ENCODE measurements around the gene DLGAP4. TPM values are rescaled to one million over a fixed set of nuclear protein-coding genes. Genes with fewer than 3 reads are reported as not detected.

The DLGAP4 gene
- total and polyA plus RNA-seq, 2 of the 13 experiments (the other 11 are each of a cell fraction or from before 2014, with no cell fraction given), result 15.2 to 26.7 TPM

DNA sequence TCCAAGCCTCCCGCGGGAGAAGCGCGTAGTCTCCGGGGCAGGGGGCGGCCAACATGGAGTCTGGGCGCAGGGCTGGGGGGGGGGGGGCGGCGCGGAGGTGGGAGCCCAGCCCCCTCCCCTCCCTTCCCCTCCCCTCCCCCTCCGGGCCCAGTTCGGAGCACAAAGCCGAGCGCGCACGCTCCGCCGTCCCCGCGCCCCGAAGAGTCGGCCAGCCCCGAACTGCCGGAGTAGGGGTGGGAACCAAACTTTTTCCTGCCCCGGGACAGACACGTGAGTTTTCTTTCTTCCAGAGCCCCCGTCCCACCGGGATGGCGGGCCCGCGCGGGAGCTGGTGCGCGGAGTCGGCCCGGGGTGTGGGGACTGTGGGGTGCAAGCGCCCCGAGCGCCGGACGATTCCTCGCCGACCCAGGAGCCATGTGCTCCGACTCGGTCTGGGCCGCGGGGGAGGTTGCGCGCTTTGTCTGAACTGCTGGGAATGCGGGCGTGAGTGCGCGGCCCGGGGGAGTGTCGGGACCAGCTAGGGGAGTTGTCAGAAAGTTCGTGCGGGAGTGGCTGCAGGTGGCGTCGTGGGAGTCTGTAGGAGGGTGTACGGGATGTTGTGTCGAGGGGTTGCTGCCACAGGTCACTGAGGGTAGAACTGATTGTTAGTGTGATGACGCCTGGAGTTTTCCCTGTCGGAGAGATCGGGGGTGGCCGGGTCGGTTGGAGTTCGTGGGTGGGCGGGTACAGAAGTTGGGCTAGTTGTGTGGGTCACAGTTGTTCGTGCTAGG, 268.4 kb downstream of the DLGAP4 start (continued):
- 0 out of 2 replicates have a peak, but pooled peaks have one; percentile 42 for TF ChIP-seq HDAC2 (CRISPR knock-in tag; IDR thresholded peaks at IDR 0.05)
- peak; percentile 32; the same call in 1 of the 2 replicates for TF ChIP-seq ZNF121 (CRISPR knock-in tag; IDR thresholded peaks at IDR 0.05)
- peak; percentile 10; the same call in 1 of the 2 replicates for TF ChIP-seq FOXM1 (CRISPR knock-in tag; IDR thresholded peaks at IDR 0.05)
- no peak; the same call in none of the 2 replicates for TF ChIP-seq ZNF343 (CRISPR knock-in tag; IDR thresholded peaks at IDR 0.05)
- TF ChIP-seq, protein P1, sequence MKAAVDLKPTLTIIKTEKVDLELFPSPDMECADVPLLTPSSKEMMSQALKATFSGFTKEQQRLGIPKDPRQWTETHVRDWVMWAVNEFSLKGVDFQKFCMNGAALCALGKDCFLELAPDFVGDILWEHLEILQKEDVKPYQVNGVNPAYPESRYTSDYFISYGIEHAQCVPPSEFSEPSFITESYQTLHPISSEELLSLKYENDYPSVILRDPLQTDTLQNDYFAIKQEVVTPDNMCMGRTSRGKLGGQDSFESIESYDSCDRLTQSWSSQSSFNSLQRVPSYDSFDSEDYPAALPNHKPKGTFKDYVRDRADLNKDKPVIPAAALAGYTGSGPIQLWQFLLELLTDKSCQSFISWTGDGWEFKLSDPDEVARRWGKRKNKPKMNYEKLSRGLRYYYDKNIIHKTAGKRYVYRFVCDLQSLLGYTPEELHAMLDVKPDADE (CRISPR knock-in tag; IDR thresholded peaks at IDR 0.05), result no peak
- no peak for TF ChIP-seq SRSF9 (IDR thresholded peaks at IDR 0.05; ENCODE audit: borderline replicate concordance, insufficient read depth, low read depth, low read length, poor library complexity, severe bottlenecking)
- TF ChIP-seq ZNF749 (CRISPR knock-in tag; IDR thresholded peaks at IDR 0.05; ENCODE audit: borderline replicate concordance), result no peak
- TF ChIP-seq, protein P2, sequence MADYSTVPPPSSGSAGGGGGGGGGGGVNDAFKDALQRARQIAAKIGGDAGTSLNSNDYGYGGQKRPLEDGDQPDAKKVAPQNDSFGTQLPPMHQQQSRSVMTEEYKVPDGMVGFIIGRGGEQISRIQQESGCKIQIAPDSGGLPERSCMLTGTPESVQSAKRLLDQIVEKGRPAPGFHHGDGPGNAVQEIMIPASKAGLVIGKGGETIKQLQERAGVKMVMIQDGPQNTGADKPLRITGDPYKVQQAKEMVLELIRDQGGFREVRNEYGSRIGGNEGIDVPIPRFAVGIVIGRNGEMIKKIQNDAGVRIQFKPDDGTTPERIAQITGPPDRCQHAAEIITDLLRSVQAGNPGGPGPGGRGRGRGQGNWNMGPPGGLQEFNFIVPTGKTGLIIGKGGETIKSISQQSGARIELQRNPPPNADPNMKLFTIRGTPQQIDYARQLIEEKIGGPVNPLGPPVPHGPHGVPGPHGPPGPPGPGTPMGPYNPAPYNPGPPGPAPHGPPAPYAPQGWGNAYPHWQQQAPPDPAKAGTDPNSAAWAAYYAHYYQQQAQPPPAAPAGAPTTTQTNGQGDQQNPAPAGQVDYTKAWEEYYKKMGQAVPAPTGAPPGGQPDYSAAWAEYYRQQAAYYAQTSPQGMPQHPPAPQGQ (CRISPR knock-in tag; IDR thresholded peaks at IDR 0.05; ENCODE audit: borderline replicate concordance), result no peak
- TF ChIP-seq, protein P3, sequence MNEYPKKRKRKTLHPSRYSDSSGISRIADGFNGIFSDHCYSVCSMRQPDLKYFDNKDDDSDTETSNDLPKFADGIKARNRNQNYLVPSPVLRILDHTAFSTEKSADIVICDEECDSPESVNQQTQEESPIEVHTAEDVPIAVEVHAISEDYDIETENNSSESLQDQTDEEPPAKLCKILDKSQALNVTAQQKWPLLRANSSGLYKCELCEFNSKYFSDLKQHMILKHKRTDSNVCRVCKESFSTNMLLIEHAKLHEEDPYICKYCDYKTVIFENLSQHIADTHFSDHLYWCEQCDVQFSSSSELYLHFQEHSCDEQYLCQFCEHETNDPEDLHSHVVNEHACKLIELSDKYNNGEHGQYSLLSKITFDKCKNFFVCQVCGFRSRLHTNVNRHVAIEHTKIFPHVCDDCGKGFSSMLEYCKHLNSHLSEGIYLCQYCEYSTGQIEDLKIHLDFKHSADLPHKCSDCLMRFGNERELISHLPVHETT (CRISPR knock-in tag; conservative IDR thresholded peaks at IDR 0.05), result peak; percentile 47
- TF ChIP-seq FOXA1 (IDR thresholded peaks at IDR 0.05), result no peak
- peak; percentile 16; the same call in 1 of the 2 replicates for TF ChIP-seq FOXA1 (CRISPR knock-in tag; IDR thresholded peaks at IDR 0.05)
- no peak for TF ChIP-seq NCOR1 (IDR thresholded peaks at IDR 0.05; ENCODE audit: borderline replicate concordance, low read length)
- 0 out of 2 replicates have a peak, but pooled peaks have one; percentile 7 for TF ChIP-seq MEIS2 (CRISPR knock-in tag; IDR thresholded peaks at IDR 0.05)
- TF ChIP-seq, protein P4, sequence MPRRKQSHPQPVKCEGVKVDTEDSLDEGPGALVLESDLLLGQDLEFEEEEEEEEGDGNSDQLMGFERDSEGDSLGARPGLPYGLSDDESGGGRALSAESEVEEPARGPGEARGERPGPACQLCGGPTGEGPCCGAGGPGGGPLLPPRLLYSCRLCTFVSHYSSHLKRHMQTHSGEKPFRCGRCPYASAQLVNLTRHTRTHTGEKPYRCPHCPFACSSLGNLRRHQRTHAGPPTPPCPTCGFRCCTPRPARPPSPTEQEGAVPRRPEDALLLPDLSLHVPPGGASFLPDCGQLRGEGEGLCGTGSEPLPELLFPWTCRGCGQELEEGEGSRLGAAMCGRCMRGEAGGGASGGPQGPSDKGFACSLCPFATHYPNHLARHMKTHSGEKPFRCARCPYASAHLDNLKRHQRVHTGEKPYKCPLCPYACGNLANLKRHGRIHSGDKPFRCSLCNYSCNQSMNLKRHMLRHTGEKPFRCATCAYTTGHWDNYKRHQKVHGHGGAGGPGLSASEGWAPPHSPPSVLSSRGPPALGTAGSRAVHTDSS (CRISPR knock-in tag; conservative IDR thresholded peaks at IDR 0.05), result no peak
- TF ChIP-seq GLI4 (CRISPR knock-in tag; IDR thresholded peaks at IDR 0.05; ENCODE audit: borderline replicate concordance), result peak; percentile 82; the same call in 1 of the 2 replicates
- TF ChIP-seq, protein P5, sequence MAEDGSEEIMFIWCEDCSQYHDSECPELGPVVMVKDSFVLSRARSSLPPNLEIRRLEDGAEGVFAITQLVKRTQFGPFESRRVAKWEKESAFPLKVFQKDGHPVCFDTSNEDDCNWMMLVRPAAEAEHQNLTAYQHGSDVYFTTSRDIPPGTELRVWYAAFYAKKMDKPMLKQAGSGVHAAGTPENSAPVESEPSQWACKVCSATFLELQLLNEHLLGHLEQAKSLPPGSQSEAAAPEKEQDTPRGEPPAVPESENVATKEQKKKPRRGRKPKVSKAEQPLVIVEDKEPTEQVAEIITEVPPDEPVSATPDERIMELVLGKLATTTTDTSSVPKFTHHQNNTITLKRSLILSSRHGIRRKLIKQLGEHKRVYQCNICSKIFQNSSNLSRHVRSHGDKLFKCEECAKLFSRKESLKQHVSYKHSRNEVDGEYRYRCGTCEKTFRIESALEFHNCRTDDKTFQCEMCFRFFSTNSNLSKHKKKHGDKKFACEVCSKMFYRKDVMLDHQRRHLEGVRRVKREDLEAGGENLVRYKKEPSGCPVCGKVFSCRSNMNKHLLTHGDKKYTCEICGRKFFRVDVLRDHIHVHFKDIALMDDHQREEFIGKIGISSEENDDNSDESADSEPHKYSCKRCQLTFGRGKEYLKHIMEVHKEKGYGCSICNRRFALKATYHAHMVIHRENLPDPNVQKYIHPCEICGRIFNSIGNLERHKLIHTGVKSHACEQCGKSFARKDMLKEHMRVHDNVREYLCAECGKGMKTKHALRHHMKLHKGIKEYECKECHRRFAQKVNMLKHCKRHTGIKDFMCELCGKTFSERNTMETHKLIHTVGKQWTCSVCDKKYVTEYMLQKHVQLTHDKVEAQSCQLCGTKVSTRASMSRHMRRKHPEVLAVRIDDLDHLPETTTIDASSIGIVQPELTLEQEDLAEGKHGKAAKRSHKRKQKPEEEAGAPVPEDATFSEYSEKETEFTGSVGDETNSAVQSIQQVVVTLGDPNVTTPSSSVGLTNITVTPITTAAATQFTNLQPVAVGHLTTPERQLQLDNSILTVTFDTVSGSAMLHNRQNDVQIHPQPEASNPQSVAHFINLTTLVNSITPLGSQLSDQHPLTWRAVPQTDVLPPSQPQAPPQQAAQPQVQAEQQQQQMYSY (CRISPR knock-in tag; IDR thresholded peaks at IDR 0.05), result 0 out of 2 replicates have a peak, but pooled peaks have one; percentile 50
- TF ChIP-seq PAF1 (CRISPR knock-in tag; IDR thresholded peaks at IDR 0.05), result no peak

All from HepG2 (cell line).